CD8-positive, alpha-beta memory T cell (primary cell): ENCODE measurements around the gene LRP3. TPM values are rescaled to one million over a fixed set of nuclear protein-coding genes. Genes with fewer than 3 reads are reported as not detected.
"Not testable (repeated sequence)": the region's sequence is repeated elsewhere in the genome, so short reads cannot be mapped to it uniquely, and the experiment has no call there.

Experiments
- CTCF ChIA-PET: fragments of 350-600 bp; sonication (Branson Sonifier 250); formaldehyde crosslinking; loops from one replicate; lab custom pipeline; 2021; ENCODE audit warnings: antibody characterized with exemption; lab: Charles Lee
- POLR2A ChIA-PET: fragments of 350-600 bp; sonication (Branson Sonifier 250); formaldehyde crosslinking; loops from one replicate; lab custom pipeline; 2021; ENCODE audit warnings: antibody characterized with exemption; lab: Charles Lee
- DNase-seq, 5 donors: peaks; one replicate each; pipeline versions ENCODE4 v3.0.0 to v3.0.0-alpha.2; 2020 to 2022; ENCODE audit warnings: mixed read lengths in 1 of 5
- H3K27ac ChIP-seq: one replicate; pipeline ENCODE4 v1.7.0; 2013; ENCODE audit warnings: low read depth, mild to moderate bottlenecking, low read length, moderate library complexity
- H3K27me3 ChIP-seq: 2 replicates; pipeline ENCODE4 v1.7.0; 2013; ENCODE audit warnings: low read length, mild to moderate bottlenecking; ENCODE audit not compliant: insufficient read depth, poor library complexity, severe bottlenecking
- H3K36me3 ChIP-seq: 2 replicates; pipeline ENCODE4 v1.7.0; 2013; ENCODE audit warnings: mild to moderate bottlenecking, low read length, moderate library complexity; ENCODE audit not compliant: insufficient read depth
- H3K4me1 ChIP-seq: 2 replicates; pipeline ENCODE4 v1.7.0; 2013; ENCODE audit warnings: mild to moderate bottlenecking, low read length, moderate library complexity; ENCODE audit not compliant: insufficient read depth
- H3K4me3 ChIP-seq: 2 replicates; pipeline ENCODE4 v1.7.0; 2013; ENCODE audit warnings: mild to moderate bottlenecking, low read length
- H3K9me3 ChIP-seq: 2 replicates; pipeline ENCODE4 v1.7.0; 2013; ENCODE audit warnings: mild to moderate bottlenecking, low read length
- H3K27ac Mint-ChIP-seq, 8 donors: one replicate each; pipeline ENCODE4 v1.8.0; 2020 to 2021; ENCODE audit warnings: mixed read lengths in 8 of 8, mild to moderate bottlenecking in 6 of 8, inconsistent platforms in 3 of 8, moderate library complexity in 3 of 8
- H3K27me3 Mint-ChIP-seq, 2 donors: one replicate each; pipeline ENCODE4 v1.8.0; 2020 to 2021; ENCODE audit warnings: mixed read lengths in 2 of 2, mild to moderate bottlenecking in 1 of 2, moderate library complexity in 1 of 2
- H3K36me3 Mint-ChIP-seq, 3 donors: one replicate each; pipeline ENCODE4 v1.8.0; 2020 to 2021; ENCODE audit warnings: mixed read lengths in 3 of 3, inconsistent platforms in 1 of 3, mild to moderate bottlenecking in 1 of 3
- H3K4me1 Mint-ChIP-seq, 3 donors: one replicate each; pipeline ENCODE4 v1.8.0; 2020 to 2021; ENCODE audit warnings: mixed read lengths in 3 of 3, inconsistent platforms in 1 of 3, mild to moderate bottlenecking in 1 of 3
- H3K4me3 Mint-ChIP-seq, 7 donors: one replicate each; pipeline ENCODE4 v1.8.0; 2020 to 2021; ENCODE audit warnings: mixed read lengths in 7 of 7, mild to moderate bottlenecking in 6 of 7, moderate library complexity in 4 of 7, inconsistent platforms in 2 of 7
- H3K9me3 Mint-ChIP-seq, 5 donors: one replicate each; pipeline ENCODE4 v1.8.0; 2020 to 2022; ENCODE audit warnings: mixed read lengths in 5 of 5, mild to moderate bottlenecking in 3 of 5, moderate library complexity in 2 of 5, inconsistent platforms in 1 of 5
- polyA plus RNA-seq: library from polyadenylated mRNA; unstranded; fragments of 300-500 nt; fragmentation: Illumina TruSeq; gene quantifications from one replicate; pipeline ENCODE4 v1.2.3, GENCODE V29; 2021
- total RNA-seq, 2 experiments: library from RNA; stranded (reverse); gene quantifications; one replicate each; pipeline ENCODE4 v1.2.3, GENCODE V29; 2021

LRP3 gene
- total and polyA plus RNA-seq, 3 experiments from 2014 or later, result 0.24 TPM; not detected in 2

DNA sequence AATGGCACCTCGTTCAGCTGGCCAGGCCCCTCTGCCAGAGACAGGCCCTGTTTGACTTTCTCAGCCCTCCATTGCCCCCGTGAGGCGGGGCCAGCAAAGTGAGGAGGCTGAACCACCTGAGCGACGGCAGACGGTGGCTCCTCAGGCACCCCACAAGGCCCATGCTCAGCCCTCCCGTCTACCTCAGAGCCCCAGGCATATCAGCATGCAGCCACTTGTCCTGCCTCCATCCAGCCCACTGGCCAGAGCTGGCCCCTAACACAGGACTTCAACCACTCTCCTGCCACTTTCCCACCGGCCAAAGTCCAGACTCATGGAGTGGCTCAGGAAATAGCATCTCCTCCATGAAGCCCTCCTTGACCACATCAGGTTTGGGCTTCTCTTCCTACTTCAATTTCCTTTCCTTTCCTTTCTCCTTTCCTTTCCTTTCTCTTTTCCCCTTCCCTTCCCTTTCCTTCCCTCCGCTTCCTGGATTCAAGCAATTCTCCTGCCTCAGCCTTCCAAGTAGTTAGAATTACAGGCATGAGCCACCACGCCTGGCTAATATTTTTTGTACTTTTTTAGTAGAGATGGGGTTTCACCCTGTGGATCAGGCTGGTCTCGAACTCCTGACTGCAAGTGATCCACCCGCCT, 22.2 kb downstream of the LRP3 start:
- no peaks in the 10 kb centered on the region for H3K4me1 Mint-ChIP-seq
- no peak overlapping the region for H3K4me3 ChIP-seq
- no peaks in the 10 kb centered on the region for H3K36me3 Mint-ChIP-seq
- no peak overlapping the region for H3K27ac ChIP-seq
- H3K27ac Mint-ChIP-seq, result peak overlapping the region in 1 of 8 donors; percentile 63
- no peaks in the 10 kb centered on the region for H3K9me3 ChIP-seq
- H3K4me3 Mint-ChIP-seq, result no peak overlapping the region
- ChIA-PET POLR2A (no interaction called here), CTCF (interaction anchor here (1.3 kb wide), 1 partner anchor 72 kb away, joined by 4 read pairs; no protein-coding TSS in a partner anchor)
- DNase-seq, result no peak
- no peaks in the 10 kb centered on the region for H3K36me3 ChIP-seq
- H3K4me1 ChIP-seq, result no peaks in the 10 kb centered on the region
- no peaks in the 10 kb centered on the region for H3K27me3 ChIP-seq
- H3K27me3 Mint-ChIP-seq, result peaks cover 10 to 12% of the 10 kb centered on the region in 2 donors
- no peaks in the 10 kb centered on the region for H3K9me3 Mint-ChIP-seq

DNA sequence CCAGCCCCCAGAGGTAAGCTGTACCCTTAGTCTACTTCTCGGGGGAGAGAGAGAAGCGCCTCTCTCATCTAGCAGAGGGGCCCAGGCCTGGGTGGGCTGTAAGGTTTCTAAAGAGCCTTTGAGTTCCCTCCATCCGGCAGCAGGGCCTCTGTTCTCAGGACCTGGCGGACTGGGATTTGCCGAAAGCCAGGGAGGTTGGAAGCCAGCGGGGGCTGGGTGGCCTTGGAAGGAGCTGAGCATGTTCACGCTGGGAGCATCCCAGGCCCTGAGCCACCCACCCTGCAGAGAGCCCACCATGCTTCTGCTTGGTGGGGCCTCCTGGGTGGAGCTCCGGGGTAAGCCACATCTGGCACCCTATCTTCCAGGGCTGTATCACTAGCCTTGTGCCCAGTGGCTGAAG, 23.8 kb downstream of the LRP3 start:
- no peak for DNase-seq
- H3K9me3 Mint-ChIP-seq, result no peaks in the 10 kb centered on the region
- CTCF ChIA-PET, result no interaction called here

DNA sequence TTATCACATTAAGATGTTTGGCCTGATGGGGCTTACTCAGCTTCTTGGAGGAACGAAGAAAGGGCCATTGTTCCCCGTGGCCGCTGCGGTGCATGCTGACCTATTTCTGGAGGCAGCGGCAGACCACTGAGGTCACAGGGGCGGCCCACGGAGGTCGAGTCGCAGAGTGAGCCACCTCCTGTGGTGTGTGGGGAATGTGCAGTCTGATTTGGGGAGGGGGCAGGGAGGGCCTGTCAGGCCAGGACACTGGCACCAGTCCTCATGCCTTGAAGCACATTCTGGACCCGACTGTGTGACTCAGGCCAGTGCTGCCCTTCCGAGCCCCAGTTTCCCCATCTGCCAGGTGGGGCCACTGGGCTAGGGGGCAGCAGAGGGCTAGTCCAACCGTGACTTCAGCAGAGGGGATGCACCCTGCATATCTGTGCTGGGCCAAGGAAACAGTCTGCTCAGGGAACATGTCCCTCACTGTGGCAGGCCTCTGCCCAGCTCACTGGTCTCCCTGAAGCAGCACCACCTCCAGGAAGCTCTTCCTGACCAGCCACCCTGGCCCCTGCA, 25.2 kb downstream of the LRP3 start:
- POLR2A ChIA-PET, result no interaction called here
- Mint-ChIP-seq H3K4me3 (no peak overlapping the region), H3K4me1 (no peaks in the 10 kb centered on the region), H3K9me3 (no peaks in the 10 kb centered on the region), H3K27me3 (peaks cover 15 to 30% of the 10 kb centered on the region in 2 donors), H3K36me3 (no peaks in the 10 kb centered on the region), H3K27ac (no peak overlapping the region)
- H3K4me3 ChIP-seq, result no peak overlapping the region
- no peak for DNase-seq
- H3K36me3 ChIP-seq, result no peaks in the 10 kb centered on the region
- H3K4me1 ChIP-seq, result no peaks in the 10 kb centered on the region
- H3K27ac ChIP-seq, result no peak overlapping the region
- no peaks in the 10 kb centered on the region for H3K27me3 ChIP-seq
- no peaks in the 10 kb centered on the region for H3K9me3 ChIP-seq
- CTCF ChIA-PET, result interaction anchor here (1.5 kb wide), 1 partner anchor 16 kb away, joined by 3 read pairs; no protein-coding TSS in a partner anchor

More for the DNA sequence above, 23.8 kb downstream of the LRP3 start:
- H3K4me3 ChIP-seq, result no peak overlapping the region
- H3K27me3 ChIP-seq, result no peaks in the 10 kb centered on the region
- Mint-ChIP-seq H3K27me3 (peaks cover 11 to 18% of the 10 kb centered on the region in 2 donors), H3K4me1 (no peaks in the 10 kb centered on the region), H3K27ac (no peak overlapping the region), H3K4me3 (no peak overlapping the region), H3K36me3 (no peaks in the 10 kb centered on the region)
- no peak overlapping the region for H3K27ac ChIP-seq
- no peaks in the 10 kb centered on the region for H3K9me3 ChIP-seq
- no peaks in the 10 kb centered on the region for H3K4me1 ChIP-seq
- POLR2A ChIA-PET, result no interaction called here
- no peaks in the 10 kb centered on the region for H3K36me3 ChIP-seq

DNA sequence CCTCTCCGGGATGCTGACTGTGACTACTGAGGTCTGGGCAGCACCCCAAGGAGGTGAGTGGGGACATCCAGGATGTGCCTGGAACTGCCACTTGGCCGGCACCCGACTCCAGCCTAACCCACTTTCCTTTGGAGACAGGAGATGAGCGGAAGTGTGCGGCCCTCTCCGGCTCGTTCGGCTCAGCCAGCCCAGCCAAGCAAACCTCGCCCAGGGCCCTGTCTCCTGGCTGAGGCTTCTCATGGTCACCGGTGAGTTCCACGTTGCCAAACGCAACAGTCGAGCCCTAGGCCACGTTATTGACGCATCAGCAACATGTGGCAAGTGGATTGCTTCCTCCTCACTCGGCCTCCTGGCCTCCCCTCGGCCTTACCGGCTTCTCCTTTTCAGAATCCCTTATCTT, 26.0 kb downstream of the LRP3 start:
- Mint-ChIP-seq H3K27ac (peak overlapping the region in 1 of 8 donors; percentile 6), H3K27me3 (peaks cover 22 to 38% of the 10 kb centered on the region in 2 donors), H3K4me3 (no peak overlapping the region), H3K9me3 (peaks cover 0 to 2% (median 0%) of the 10 kb centered on the region in 5 donors), H3K4me1 (peaks cover 0 to 3% (median 3%) of the 10 kb centered on the region in 3 donors), H3K36me3 (no peaks in the 10 kb centered on the region)
- CTCF ChIA-PET, result no interaction called here
- Histone ChIP-seq H3K27ac (no peak overlapping the region), H3K4me3 (no peak overlapping the region), H3K36me3 (no peaks in the 10 kb centered on the region), H3K4me1 (no peaks in the 10 kb centered on the region), H3K9me3 (no peaks in the 10 kb centered on the region), H3K27me3 (no peaks in the 10 kb centered on the region)
- POLR2A ChIA-PET, result no interaction called here
- DNase-seq, result no peak

DNA sequence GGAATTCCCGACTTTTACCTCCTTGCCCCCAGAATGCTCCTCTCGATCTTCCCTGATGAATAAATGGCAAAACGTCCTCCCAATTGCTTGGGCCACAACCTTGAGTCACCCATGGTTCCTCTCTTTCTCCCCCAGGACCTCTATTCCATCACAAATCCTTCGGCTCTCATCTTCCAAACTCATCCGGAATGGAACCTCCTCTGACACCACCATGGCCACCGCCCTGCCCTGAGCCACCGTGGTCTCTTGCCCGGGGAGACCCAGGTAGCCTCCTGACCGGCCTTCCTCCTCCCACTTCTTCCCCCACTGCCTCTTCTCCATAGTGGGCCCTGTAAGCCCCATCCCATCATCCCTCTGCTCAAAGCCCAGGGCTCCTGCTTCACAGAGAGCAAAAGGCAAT, 26.6 kb downstream of the LRP3 start:
- Mint-ChIP-seq H3K27ac (no peak overlapping the region), H3K36me3 (no peaks in the 10 kb centered on the region), H3K4me1 (peaks cover under 1 to 3% (median 3%) of the 10 kb centered on the region in 3 donors), H3K4me3 (no peak overlapping the region), H3K9me3 (peaks cover 0 to 2% (median 0%) of the 10 kb centered on the region in 5 donors), H3K27me3 (peaks cover 23 to 39% of the 10 kb centered on the region in 2 donors)
- Histone ChIP-seq H3K4me1 (no peaks in the 10 kb centered on the region), H3K4me3 (no peak overlapping the region), H3K36me3 (no peaks in the 10 kb centered on the region), H3K27ac (no peak overlapping the region), H3K9me3 (no peaks in the 10 kb centered on the region), H3K27me3 (no peaks in the 10 kb centered on the region)
- ChIA-PET CTCF (no interaction called here), POLR2A (no interaction called here)
- DNase-seq, result no peak

DNA sequence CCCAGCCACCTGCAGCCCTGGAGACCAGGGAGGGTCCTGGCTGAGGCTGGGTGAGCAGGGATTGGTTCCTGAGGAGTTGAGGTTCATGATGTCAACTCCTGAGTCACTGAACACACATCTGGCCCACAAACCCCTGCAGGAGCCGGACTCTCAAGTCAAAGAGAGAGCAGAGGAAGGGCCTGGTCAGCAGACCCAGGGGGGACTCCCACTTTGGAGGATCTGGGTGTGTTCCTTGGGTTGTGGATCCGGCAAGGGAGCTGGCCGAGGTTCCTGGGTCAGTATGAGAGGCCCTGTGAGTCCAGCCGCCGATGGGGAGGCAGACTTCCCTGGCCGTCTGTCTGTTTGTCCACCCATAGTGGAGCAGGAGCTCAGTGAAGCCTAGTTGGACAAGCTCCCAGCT, 27.5 kb downstream of the LRP3 start:
- peaks cover 6 to 12% (median 8%) of the 10 kb centered on the region in 3 donors for H3K4me1 Mint-ChIP-seq
- Histone ChIP-seq H3K36me3 (no peaks in the 10 kb centered on the region), H3K27ac (no peak overlapping the region), H3K4me1 (no peaks in the 10 kb centered on the region), H3K9me3 (no peaks in the 10 kb centered on the region), H3K27me3 (peaks cover 4% of the 10 kb centered on the region), H3K4me3 (no peak overlapping the region)
- CTCF ChIA-PET, result interaction anchor here (0.9 kb wide), 1 partner anchor 14 kb away, joined by 4 read pairs; no protein-coding TSS in a partner anchor
- H3K4me3 Mint-ChIP-seq, result no peak overlapping the region
- peaks cover 0 to 6% (median 2%) of the 10 kb centered on the region in 5 donors for H3K9me3 Mint-ChIP-seq
- H3K27me3 Mint-ChIP-seq, result peaks cover 30 to 48% of the 10 kb centered on the region in 2 donors
- no peaks in the 10 kb centered on the region for H3K36me3 Mint-ChIP-seq
- H3K27ac Mint-ChIP-seq, result no peak overlapping the region
- POLR2A ChIA-PET, result no interaction called here
- DNase-seq, result no peak

DNA sequence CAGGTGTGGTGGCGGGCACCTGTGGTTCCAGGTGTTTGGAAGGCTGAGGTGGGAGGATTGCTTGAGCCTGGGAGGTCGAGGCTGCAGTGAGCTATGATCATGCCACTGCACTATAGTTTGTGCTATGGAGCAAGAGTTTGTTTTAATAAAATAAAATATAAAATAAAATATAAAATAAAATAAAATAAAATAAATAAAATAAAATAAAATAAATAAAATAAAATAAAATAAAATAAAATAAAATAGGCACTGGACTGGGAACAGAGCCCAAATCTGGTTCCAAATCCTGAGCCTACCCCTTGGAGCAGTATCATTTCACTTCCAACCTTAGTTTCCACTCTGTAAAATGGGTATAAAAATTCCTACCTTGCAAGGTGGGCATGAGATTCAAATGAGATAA, 28.1 kb downstream of the LRP3 start:
- H3K36me3 Mint-ChIP-seq, H3K36me3 ChIP-seq, H3K4me1 ChIP-seq, H3K9me3 ChIP-seq, H3K27me3 ChIP-seq, H3K4me3 Mint-ChIP-seq, POLR2A ChIA-PET, H3K27ac Mint-ChIP-seq, DNase-seq, H3K27ac ChIP-seq, H3K4me3 ChIP-seq, H3K9me3 Mint-ChIP-seq: not testable (repeated sequence)
- H3K27me3 Mint-ChIP-seq, result peaks cover 33 to 52% of the 10 kb centered on the region in 2 donors
- CTCF ChIA-PET, result interaction anchor here (0.9 kb wide), 1 partner anchor 13 kb away, joined by 4 read pairs; no protein-coding TSS in a partner anchor
- H3K4me1 Mint-ChIP-seq, result peaks cover 8 to 15% (median 8%) of the 10 kb centered on the region in 3 donors
